ENCODE data around the gene FBN1. TPM values are rescaled to one million over a fixed set of nuclear protein-coding genes. Genes with fewer than 3 reads are reported as not detected.

FBN1 gene
- total and polyA plus RNA-seq, 2 experiments from 2014 or later: 2.1 to 5.3 TPM

DNA sequence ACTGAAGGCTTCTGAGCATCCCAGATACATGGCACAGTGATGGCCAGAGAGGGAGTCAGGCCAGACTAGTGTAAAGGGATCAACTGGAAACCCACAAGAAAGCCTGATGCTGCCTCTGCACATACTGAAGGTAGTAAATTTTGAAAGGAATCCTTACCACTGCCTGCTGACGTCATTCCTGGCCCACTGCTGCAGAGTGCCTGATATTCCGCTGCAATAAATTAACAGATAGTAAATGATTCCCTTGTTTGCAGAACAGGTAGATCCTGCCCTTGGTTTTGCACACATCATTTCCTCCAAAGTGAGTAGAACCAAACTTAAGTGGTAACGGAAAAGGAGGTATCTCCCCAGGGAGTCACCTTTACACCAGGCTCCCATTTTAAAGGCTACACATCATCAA lies 146.7 kb downstream of the FBN1 start:
- no peak for DNase-seq (ENCODE audit: low read depth in 1 of 2, low spot score in 1 of 2)
- TF ChIP-seq, protein P1, sequence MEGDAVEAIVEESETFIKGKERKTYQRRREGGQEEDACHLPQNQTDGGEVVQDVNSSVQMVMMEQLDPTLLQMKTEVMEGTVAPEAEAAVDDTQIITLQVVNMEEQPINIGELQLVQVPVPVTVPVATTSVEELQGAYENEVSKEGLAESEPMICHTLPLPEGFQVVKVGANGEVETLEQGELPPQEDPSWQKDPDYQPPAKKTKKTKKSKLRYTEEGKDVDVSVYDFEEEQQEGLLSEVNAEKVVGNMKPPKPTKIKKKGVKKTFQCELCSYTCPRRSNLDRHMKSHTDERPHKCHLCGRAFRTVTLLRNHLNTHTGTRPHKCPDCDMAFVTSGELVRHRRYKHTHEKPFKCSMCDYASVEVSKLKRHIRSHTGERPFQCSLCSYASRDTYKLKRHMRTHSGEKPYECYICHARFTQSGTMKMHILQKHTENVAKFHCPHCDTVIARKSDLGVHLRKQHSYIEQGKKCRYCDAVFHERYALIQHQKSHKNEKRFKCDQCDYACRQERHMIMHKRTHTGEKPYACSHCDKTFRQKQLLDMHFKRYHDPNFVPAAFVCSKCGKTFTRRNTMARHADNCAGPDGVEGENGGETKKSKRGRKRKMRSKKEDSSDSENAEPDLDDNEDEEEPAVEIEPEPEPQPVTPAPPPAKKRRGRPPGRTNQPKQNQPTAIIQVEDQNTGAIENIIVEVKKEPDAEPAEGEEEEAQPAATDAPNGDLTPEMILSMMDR (IDR thresholded peaks at IDR 0.05; ENCODE audit: low read depth, low read length): no peak
- no peaks in the 10 kb centered on the region for H3K27me3 ChIP-seq
- no peaks in the 10 kb centered on the region for H3K9me3 ChIP-seq (ENCODE audit: low read depth)
- H3K36me3 ChIP-seq: no peaks in the 10 kb centered on the region
- no peak overlapping the region for H3K27ac ChIP-seq
- no peak overlapping the region for H3K4me3 ChIP-seq
- no peaks in the 10 kb centered on the region for H3K4me1 ChIP-seq (ENCODE audit: low read depth)

DNA sequence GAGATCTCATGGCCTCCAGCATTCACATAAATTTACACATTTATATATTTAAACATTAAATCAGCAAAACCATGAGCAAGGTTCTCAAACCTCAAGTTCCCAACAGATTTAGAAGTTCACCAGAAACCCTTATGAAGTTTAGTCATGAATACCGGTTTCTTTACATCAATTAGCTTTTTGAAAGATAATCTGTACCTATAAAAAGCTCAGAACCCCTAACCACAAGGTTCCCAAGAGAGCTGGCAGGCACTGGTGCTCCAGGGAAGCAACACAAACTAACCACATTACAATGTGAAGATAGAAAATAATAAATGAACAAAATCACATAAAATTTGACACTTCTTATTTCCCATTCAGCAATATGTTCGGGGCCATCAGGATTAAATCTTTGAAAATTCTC lies 150.9 kb downstream of the FBN1 start:
- Histone ChIP-seq H3K4me1 (ENCODE audit: low read depth) (no peaks in the 10 kb centered on the region), H3K27me3 (no peaks in the 10 kb centered on the region), H3K36me3 (no peaks in the 10 kb centered on the region), H3K4me3 (no peak overlapping the region), H3K9me3 (ENCODE audit: low read depth) (no peaks in the 10 kb centered on the region), H3K27ac (no peak overlapping the region)
- peak in 1 of 2 donors; percentile 28 for DNase-seq (ENCODE audit: low read depth in 1 of 2, low spot score in 1 of 2)
- TF ChIP-seq, protein P1 (IDR thresholded peaks at IDR 0.05; ENCODE audit: low read depth, low read length): no peak

DNA sequence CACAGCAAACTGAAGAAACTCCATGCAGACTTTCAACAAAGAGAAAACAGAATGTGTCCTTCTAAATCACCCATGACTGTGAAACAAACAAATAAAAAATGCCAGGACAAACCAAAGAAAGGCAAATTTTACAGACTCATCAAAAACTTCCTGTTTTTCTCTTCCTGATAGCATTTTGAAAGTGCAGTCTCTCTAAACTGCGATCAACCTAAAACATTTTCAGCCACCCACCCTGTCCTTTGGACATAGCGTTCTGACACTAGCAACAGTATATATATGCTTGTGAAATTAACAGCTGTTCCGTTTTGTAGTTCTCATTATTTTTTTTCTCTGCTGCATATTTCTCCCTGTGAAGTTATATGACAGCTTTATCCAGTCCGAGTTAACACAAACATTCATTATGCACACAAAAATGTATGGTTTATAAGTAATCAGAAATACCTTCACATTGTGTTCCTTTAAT lies 151.7 kb downstream of the FBN1 start:
- Histone ChIP-seq H3K27ac (no peak overlapping the region), H3K4me1 (ENCODE audit: low read depth) (no peaks in the 10 kb centered on the region), H3K27me3 (no peaks in the 10 kb centered on the region), H3K36me3 (no peaks in the 10 kb centered on the region), H3K4me3 (no peak overlapping the region), H3K9me3 (ENCODE audit: low read depth) (no peaks in the 10 kb centered on the region)
- TF ChIP-seq, protein P1 (IDR thresholded peaks at IDR 0.05; ENCODE audit: low read depth, low read length): no peak
- no peak for DNase-seq (ENCODE audit: low read depth in 1 of 2, low spot score in 1 of 2)

DNA sequence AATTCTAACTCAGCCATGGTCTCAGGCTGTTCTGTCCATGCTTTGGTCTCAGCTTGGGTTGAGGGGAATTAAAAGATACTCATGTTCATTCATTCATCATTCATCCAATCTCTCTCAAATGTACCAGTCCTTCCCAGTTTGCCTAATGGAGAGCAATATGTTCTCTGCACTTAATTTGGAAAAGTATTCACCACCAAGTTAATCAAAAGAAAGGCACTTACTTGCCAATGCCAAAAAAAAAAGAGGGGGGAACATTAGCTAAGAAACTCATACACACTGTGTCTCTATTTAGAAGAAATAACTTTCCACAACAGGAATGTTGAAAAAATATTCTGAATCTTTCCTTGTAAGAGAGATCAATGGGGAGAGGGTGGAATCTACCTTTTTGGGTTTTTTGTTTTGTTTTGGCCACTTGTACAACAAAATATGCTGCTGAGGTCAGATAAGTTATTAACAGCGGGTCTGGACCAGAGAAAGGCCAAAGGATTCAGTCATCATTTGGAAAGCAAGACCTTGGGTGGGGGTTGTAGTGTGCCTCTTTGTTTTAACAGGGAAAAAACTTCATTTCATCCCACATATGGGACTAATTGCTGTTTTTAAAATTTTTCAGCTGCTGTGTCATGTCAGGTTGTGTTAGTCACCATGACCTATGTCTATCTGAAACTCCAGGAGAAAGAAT lies 152.3 kb downstream of the FBN1 start:
- TF ChIP-seq, protein P1 (IDR thresholded peaks at IDR 0.05; ENCODE audit: low read depth, low read length): no peak
- H3K36me3 ChIP-seq: no peaks in the 10 kb centered on the region
- DNase-seq (ENCODE audit: low read depth in 1 of 2, low spot score in 1 of 2): peak in 1 of 2 donors; percentile 76
- no peak overlapping the region for H3K27ac ChIP-seq
- no peaks in the 10 kb centered on the region for H3K27me3 ChIP-seq
- no peaks in the 10 kb centered on the region for H3K9me3 ChIP-seq (ENCODE audit: low read depth)
- H3K4me3 ChIP-seq: no peak overlapping the region
- H3K4me1 ChIP-seq (ENCODE audit: low read depth): no peaks in the 10 kb centered on the region

DNA sequence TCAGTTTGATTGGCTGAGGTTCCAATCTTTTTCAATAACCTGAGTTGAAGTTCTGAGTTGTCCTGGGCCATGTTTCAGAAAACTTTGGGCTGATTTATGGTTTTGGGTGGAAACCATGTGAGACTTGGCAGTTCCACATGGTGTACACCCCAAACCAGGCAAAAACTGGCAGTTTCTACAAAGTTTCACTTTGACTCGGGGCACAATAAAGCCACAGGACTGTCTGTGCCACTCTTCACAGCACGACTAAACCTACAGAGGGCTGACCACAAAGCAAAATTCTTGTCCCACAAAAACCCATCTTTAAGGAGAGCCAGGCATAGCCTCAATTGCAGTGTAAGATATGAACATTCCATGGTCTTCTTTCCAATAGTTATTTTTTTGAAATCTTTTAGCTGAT lies 159.3 kb downstream of the FBN1 start:
- Histone ChIP-seq H3K4me1 (ENCODE audit: low read depth) (no peaks in the 10 kb centered on the region), H3K36me3 (no peaks in the 10 kb centered on the region), H3K4me3 (no peak overlapping the region), H3K27ac (no peak overlapping the region), H3K27me3 (no peaks in the 10 kb centered on the region), H3K9me3 (ENCODE audit: low read depth) (no peaks in the 10 kb centered on the region)
- TF ChIP-seq, protein P1 (IDR thresholded peaks at IDR 0.05; ENCODE audit: low read depth, low read length): no peak
- DNase-seq (ENCODE audit: low read depth in 1 of 2, low spot score in 1 of 2): no peak
